HepG2 (cell line): ENCODE results near the gene CTSS. TPM values are rescaled to one million over a fixed set of nuclear protein-coding genes. Genes with fewer than 3 reads are reported as not detected.

Experiments used
- ATAC-seq: fragments of 200-7000 bp; cut with Tn5 transposase; 3 replicates; pipeline ENCODE4 v1.9.1; 2020; ENCODE audit warnings: mild to moderate bottlenecking, moderate library complexity
- BruUV-seq: library from RNA; stranded (reverse); fragments of 400-500 nt; replicated peaks from 2 replicates; lab custom pipeline; 2021; lab: Mats Ljungman, UMichigan
- CTCF ChIA-PET: fragments of 300-600 bp; formaldehyde crosslinking; extraction: SDS; loops from one replicate; lab custom pipeline; 2021; ENCODE audit warnings: low total read pairs, inconsistent platforms, low intra/inter-chr PET ratio; lab: Yijun Ruan, JAX
- POLR2A ChIA-PET: fragments of 350-600 bp; sonication (Branson Sonifier 250); formaldehyde crosslinking; loops from one replicate; lab custom pipeline; 2020; ENCODE audit warnings: antibody characterized with exemption, inconsistent platforms; lab: Yijun Ruan, JAX
- DNase-seq: peaks from one replicate; pipeline ENCODE4 v3.0.0-alpha.2; 2015; ENCODE audit warnings: low spot score
- FAIRE-seq: peaks from 3 replicates; lab custom pipeline; 2011; peaks lifted over from hg19 to GRCh38; lab: Jason Lieb, UNC
- H2AFZ ChIP-seq: one replicate; pipeline ENCODE4 v1.6.1; 2011; ENCODE audit warnings: low read length, inconsistent platforms
- H3K27ac ChIP-seq: fragments of 300-600 bp; 3 replicates; pipeline ENCODE4 v1.8.0; 2011; ENCODE audit warnings: mixed run types, mild to moderate bottlenecking, mixed read lengths, low read length, inconsistent platforms; ENCODE audit not compliant: insufficient read depth; ENCODE audit errors: extremely low read length
- H3K27me3 ChIP-seq, 2 experiments: fragments of 200-600 bp in 1 of 2; 2 replicates in 1 of 2; 3 replicates in 1 of 2; pipeline versions ENCODE4 v1.6.0 to v1.8.0; 2011; ENCODE audit warnings: low read length in 2 of 2, mild to moderate bottlenecking in 2 of 2, moderate library complexity in 2 of 2, inconsistent platforms in 1 of 2; ENCODE audit not compliant: insufficient read depth in 2 of 2, control insufficient read depth in 1 of 2
- H3K36me3 ChIP-seq, 2 experiments: fragments of 200-600 bp in 1 of 2; replicated peaks in 1 of 2; 2 replicates in 1 of 2; 3 replicates in 1 of 2; pipeline versions ENCODE4 v1.5.1 to v1.8.0; 2011; ENCODE audit warnings: low read length in 2 of 2, inconsistent platforms in 1 of 2; ENCODE audit not compliant: insufficient read depth in 2 of 2, control insufficient read depth in 1 of 2
- H3K4me1 ChIP-seq: 2 replicates; pipeline ENCODE4 v1.5.1; 2012; ENCODE audit warnings: low read length, inconsistent platforms; ENCODE audit not compliant: insufficient read depth
- H3K4me2 ChIP-seq: 2 replicates; pipeline ENCODE4 v1.6.0; 2011; ENCODE audit warnings: low read depth, low read length, inconsistent platforms
- H3K4me3 ChIP-seq, 3 experiments: fragments of 200-600 bp in 1 of 3; sonication (generic), shearing (Covaris generic) in 1 of 3; replicated peaks in 1 of 3; 2 replicates each; pipeline ENCODE4 v1.5.1; 2011 to 2016; ENCODE audit warnings: low read length in 3 of 3, inconsistent platforms in 2 of 3, low read depth in 2 of 3, mild to moderate bottlenecking in 2 of 3, control low read depth in 1 of 3, mixed read lengths in 1 of 3; ENCODE audit not compliant: insufficient read depth in 1 of 3
- H3K79me2 ChIP-seq: one replicate; pipeline ENCODE4 v1.6.1; 2011; ENCODE audit warnings: low read length, inconsistent platforms; ENCODE audit not compliant: insufficient read depth
- H3K9ac ChIP-seq: 2 replicates; pipeline ENCODE4 v1.6.0; 2011; ENCODE audit warnings: mild to moderate bottlenecking, low read depth, low read length, inconsistent platforms; ENCODE audit not compliant: insufficient read depth
- H3K9me3 ChIP-seq: 2 replicates; pipeline ENCODE4 v1.5.1; 2012; ENCODE audit warnings: mild to moderate bottlenecking, low read length
- H4K20me1 ChIP-seq: 2 replicates; pipeline ENCODE4 v1.6.0; 2011; ENCODE audit warnings: inconsistent platforms, mild to moderate bottlenecking, low read length, moderate library complexity; ENCODE audit not compliant: insufficient read depth
- ELF4 ChIP-seq: sonication (generic); formaldehyde crosslinking; IDR thresholded peaks from 2 replicates; pipeline ENCODE4 v1.5.0; 2020; ENCODE audit warnings: missing genetic modification reagents, mild to moderate bottlenecking, moderate library complexity, borderline replicate concordance
- IRF2 ChIP-seq: IDR thresholded peaks from 2 replicates; pipeline ENCODE4 v1.6.1; 2018; ENCODE audit warnings: missing genetic modification reagents, missing compliant biosample characterization
- NR3C1 ChIP-seq: sonication (generic); formaldehyde crosslinking; IDR thresholded peaks from 2 replicates; pipeline ENCODE4 v1.4.0; 2020; ENCODE audit warnings: missing genetic modification reagents
- PAWR ChIP-seq: sonication (generic); formaldehyde crosslinking; IDR thresholded peaks from 2 replicates; pipeline ENCODE4 v1.4.0; 2020; ENCODE audit warnings: missing genetic modification reagents, mild to moderate bottlenecking, borderline replicate concordance
- PHF8 ChIP-seq: sonication (generic); formaldehyde crosslinking; IDR thresholded peaks from 2 replicates; pipeline ENCODE4 v1.5.0; 2020; ENCODE audit warnings: missing genetic modification reagents
- POLR2G ChIP-seq: fragments of 200-400 bp; formaldehyde crosslinking; IDR thresholded peaks from 2 replicates; pipeline ENCODE4 v1.6.1; 2018; ENCODE audit warnings: mild to moderate bottlenecking, low read depth, low read length, moderate library complexity
- RARA ChIP-seq: IDR thresholded peaks from 2 replicates; pipeline ENCODE4 v1.6.1; 2016; ENCODE audit warnings: missing genetic modification reagents, missing compliant biosample characterization
- SYNCRIP ChIP-seq: fragments of 200-400 bp; formaldehyde crosslinking; IDR thresholded peaks from 2 replicates; pipeline ENCODE4 v1.6.1; 2018; ENCODE audit warnings: mild to moderate bottlenecking, low read depth, low read length; ENCODE audit not compliant: insufficient read depth
- XRCC5 ChIP-seq: fragments of 200-400 bp; formaldehyde crosslinking; optimal IDR thresholded peaks from 2 replicates; pipeline ENCODE3; 2017; ENCODE audit warnings: mild to moderate bottlenecking, low read length
- YY1 ChIP-seq: IDR thresholded peaks from 2 replicates; pipeline ENCODE4 v1.6.1; 2011; ENCODE audit warnings: low read length, low read depth, moderate library complexity, mild to moderate bottlenecking; ENCODE audit not compliant: insufficient read depth, insufficient replicate concordance
- ZNF138 ChIP-seq: sonication (generic); formaldehyde crosslinking; IDR thresholded peaks from 2 replicates; pipeline ENCODE4 v1.5.0; 2020; ENCODE audit warnings: mild to moderate bottlenecking, low read depth, missing genetic modification reagents
- ZNF234 ChIP-seq: sonication (generic); formaldehyde crosslinking; conservative IDR thresholded peaks from 2 replicates; pipeline ENCODE4 v1.5.1; 2020; ENCODE audit warnings: mild to moderate bottlenecking, missing genetic modification reagents
- ZNF44 ChIP-seq: sonication (generic); formaldehyde crosslinking; IDR thresholded peaks from 2 replicates; pipeline ENCODE4 v1.5.1; 2020; ENCODE audit warnings: mild to moderate bottlenecking, missing genetic modification reagents
- ZNF501 ChIP-seq: sonication (generic); formaldehyde crosslinking; IDR thresholded peaks from 2 replicates; pipeline ENCODE4 v1.5.1; 2020; ENCODE audit warnings: mild to moderate bottlenecking, moderate library complexity, missing genetic modification reagents
- WGBS: methylation state at CpG from one replicate; pipeline ENCODE4 v1.1.6; 2017; ENCODE audit warnings: low lambda C conversion rate; 5-methylcytosine and 5-hydroxymethylcytosine counted together
- in situ Hi-C: cut with HindIII; loops from 2 replicates; pipeline ENCODE4 v1.10.0; 2017; ENCODE audit warnings: low pct_unique_long_range_greater_than_20kb; ENCODE audit not compliant: extremely low pct_ligation_motif_present
- intact Hi-C: fragments of 100-400 bp; cut with micrococcal nuclease; formaldehyde crosslinking; loops from one replicate; pipeline ENCODE4 v1.10.0; 2022; ENCODE audit not compliant: unreplicated experiment
- polyA plus RNA-seq, 8 experiments: library from polyadenylated mRNA; depleted of rRNA in 3 of 8; stranded (reverse) in 7 of 8; unstranded in 1 of 8; fragments of >200 nt; fragmentation: Illumina TruSeq in 4 of 8; extraction: Trizol in 4 of 8; gene quantifications; 2 replicates each; pipeline versions ENCODE4 v1.2.1 to v1.2.3, GENCODE V29; 2011 to 2016; ENCODE audit warnings: low read depth in 4 of 8, missing spikeins in 1 of 8, mixed read lengths in 1 of 8; ENCODE audit not compliant: insufficient read depth in 1 of 8
- total RNA-seq, 5 experiments: library from RNA; depleted of rRNA; stranded (reverse); fragments of >200 nt; fragmentation: Illumina TruSeq; extraction: Trizol; gene quantifications; 2 replicates each; pipeline ENCODE4 v1.2.3, GENCODE V29; 2016; ENCODE audit warnings: low read depth in 1 of 5
- TF ChIP-seq, protein P1 (sequence below): sonication (generic); formaldehyde crosslinking; IDR thresholded peaks from 2 replicates; pipeline ENCODE4 v1.8.0; 2022; ENCODE audit warnings: low read depth, missing genetic modification reagents
- TF ChIP-seq, protein P2 (sequence below): sonication (generic); formaldehyde crosslinking; IDR thresholded peaks from 2 replicates; pipeline ENCODE4 v1.9.0; 2021; ENCODE audit warnings: missing genetic modification reagents, borderline replicate concordance
- TF ChIP-seq, protein P3 (sequence below): sonication (generic); formaldehyde crosslinking; IDR thresholded peaks from 2 replicates; pipeline ENCODE4 v1.5.1; 2020; ENCODE audit warnings: missing genetic modification reagents, mild to moderate bottlenecking, borderline replicate concordance
- TF ChIP-seq, protein P4 (sequence below): IDR thresholded peaks from 2 replicates; pipeline ENCODE4 v1.6.1; 2012; ENCODE audit warnings: low read length, improper control_type of control experiment

The CTSS gene
- total and polyA plus RNA-seq, 2 of the 13 experiments (the other 11 are each of a cell fraction or from before 2014, with no cell fraction given) = 0.33 to 1.0 TPM

DNA sequence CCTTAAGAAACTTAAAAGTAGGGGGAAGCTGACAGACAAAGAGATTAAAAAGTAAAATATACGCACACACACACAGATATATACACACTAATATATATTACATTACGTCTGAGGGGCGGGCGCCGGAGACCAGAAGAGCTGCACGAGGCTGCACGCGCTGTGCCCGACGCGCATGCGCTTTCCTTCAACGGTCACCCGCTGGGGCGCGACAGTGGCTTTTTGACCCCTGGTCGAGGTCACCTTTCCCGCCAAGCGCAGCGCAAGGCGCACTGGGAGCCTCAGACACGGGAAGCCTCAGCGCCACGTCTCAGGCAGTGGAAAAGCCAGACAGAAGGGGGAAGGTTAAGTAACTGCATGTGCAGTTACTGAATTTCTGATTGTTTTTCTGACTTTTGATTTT is 44.9 kb downstream of the CTSS start, which contains the start of gene HORMAD1:
Gene HORMAD1, minus strand, starts transcription at position 193 of the 400 bp plus-strand sequence. CDS start 1,390 bp downstream, outside the sequence.
- Histone ChIP-seq H3K9ac (no peak within 1 kb of the TSS), H2AFZ (no peak within 1 kb of the TSS), H3K4me2 (no peak within 1 kb of the TSS), H3K9me3 (no peaks in the 10 kb centered on the region), H4K20me1 (no peaks in the 10 kb centered on the region), H3K27me3 (no peaks in the 10 kb centered on the region; a peak in 2 of 5 replicates), H3K27ac (no peak within 1 kb of the TSS), H3K4me3 (no peak within 1 kb of the TSS), H3K79me2 (no peaks in the 10 kb centered on the region), H3K36me3 (no peaks in the 10 kb centered on the region), H3K4me1 (no peaks in the 10 kb centered on the region)
- ChIA-PET POLR2A (no interaction called here), CTCF (no interaction called here)
- 86% methylated on average over 24 of the region's 24 CpGs for WGBS
- TF ChIP-seq, protein P1, sequence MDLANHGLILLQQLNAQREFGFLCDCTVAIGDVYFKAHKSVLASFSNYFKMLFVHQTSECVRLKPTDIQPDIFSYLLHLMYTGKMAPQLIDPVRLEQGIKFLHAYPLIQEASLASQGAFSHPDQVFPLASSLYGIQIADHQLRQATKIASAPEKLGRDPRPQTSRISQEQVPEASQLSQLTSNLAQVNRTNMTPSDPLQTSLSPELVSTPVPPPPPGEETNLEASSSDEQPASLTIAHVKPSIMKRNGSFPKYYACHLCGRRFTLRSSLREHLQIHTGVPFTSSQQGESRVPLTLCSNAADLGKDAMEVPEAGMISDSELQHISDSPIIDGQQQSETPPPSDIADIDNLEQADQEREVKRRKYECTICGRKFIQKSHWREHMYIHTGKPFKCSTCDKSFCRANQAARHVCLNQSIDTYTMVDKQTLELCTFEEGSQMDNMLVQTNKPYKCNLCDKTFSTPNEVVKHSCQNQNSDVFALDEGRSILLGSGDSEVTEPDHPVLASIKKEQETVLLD (CRISPR knock-in tag) = no peak
- TF ChIP-seq SYNCRIP = no peak
- TF ChIP-seq, protein P2, sequence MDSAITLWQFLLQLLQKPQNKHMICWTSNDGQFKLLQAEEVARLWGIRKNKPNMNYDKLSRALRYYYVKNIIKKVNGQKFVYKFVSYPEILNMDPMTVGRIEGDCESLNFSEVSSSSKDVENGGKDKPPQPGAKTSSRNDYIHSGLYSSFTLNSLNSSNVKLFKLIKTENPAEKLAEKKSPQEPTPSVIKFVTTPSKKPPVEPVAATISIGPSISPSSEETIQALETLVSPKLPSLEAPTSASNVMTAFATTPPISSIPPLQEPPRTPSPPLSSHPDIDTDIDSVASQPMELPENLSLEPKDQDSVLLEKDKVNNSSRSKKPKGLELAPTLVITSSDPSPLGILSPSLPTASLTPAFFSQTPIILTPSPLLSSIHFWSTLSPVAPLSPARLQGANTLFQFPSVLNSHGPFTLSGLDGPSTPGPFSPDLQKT (CRISPR knock-in tag) = no peak
- no peak for TF ChIP-seq ELF4 (CRISPR knock-in tag)
- no peak for TF ChIP-seq XRCC5
- no peak for TF ChIP-seq PHF8 (CRISPR knock-in tag)
- no peak for TF ChIP-seq ZNF234 (CRISPR knock-in tag)
- TF ChIP-seq NR3C1 (CRISPR knock-in tag) = no peak
- TF ChIP-seq, protein P3, sequence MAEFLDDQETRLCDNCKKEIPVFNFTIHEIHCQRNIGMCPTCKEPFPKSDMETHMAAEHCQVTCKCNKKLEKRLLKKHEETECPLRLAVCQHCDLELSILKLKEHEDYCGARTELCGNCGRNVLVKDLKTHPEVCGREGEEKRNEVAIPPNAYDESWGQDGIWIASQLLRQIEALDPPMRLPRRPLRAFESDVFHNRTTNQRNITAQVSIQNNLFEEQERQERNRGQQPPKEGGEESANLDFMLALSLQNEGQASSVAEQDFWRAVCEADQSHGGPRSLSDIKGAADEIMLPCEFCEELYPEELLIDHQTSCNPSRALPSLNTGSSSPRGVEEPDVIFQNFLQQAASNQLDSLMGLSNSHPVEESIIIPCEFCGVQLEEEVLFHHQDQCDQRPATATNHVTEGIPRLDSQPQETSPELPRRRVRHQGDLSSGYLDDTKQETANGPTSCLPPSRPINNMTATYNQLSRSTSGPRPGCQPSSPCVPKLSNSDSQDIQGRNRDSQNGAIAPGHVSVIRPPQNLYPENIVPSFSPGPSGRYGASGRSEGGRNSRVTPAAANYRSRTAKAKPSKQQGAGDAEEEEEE (CRISPR knock-in tag) = no peak
- TF ChIP-seq, protein P4, sequence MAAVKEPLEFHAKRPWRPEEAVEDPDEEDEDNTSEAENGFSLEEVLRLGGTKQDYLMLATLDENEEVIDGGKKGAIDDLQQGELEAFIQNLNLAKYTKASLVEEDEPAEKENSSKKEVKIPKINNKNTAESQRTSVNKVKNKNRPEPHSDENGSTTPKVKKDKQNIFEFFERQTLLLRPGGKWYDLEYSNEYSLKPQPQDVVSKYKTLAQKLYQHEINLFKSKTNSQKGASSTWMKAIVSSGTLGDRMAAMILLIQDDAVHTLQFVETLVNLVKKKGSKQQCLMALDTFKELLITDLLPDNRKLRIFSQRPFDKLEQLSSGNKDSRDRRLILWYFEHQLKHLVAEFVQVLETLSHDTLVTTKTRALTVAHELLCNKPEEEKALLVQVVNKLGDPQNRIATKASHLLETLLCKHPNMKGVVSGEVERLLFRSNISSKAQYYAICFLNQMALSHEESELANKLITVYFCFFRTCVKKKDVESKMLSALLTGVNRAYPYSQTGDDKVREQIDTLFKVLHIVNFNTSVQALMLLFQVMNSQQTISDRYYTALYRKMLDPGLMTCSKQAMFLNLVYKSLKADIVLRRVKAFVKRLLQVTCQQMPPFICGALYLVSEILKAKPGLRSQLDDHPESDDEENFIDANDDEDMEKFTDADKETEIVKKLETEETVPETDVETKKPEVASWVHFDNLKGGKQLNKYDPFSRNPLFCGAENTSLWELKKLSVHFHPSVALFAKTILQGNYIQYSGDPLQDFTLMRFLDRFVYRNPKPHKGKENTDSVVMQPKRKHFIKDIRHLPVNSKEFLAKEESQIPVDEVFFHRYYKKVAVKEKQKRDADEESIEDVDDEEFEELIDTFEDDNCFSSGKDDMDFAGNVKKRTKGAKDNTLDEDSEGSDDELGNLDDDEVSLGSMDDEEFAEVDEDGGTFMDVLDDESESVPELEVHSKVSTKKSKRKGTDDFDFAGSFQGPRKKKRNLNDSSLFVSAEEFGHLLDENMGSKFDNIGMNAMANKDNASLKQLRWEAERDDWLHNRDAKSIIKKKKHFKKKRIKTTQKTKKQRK = no peak
- TF ChIP-seq IRF2 (CRISPR knock-in tag) = no peak
- no peak for TF ChIP-seq YY1
- no peak for TF ChIP-seq ZNF501 (CRISPR knock-in tag)
- TF ChIP-seq POLR2G = no peak
- no peak for TF ChIP-seq ZNF138 (CRISPR knock-in tag)
- TF ChIP-seq ZNF44 = no peak
- TF ChIP-seq RARA (CRISPR knock-in tag) = no peak
- no peak for TF ChIP-seq PAWR (CRISPR knock-in tag)
- ATAC-seq = no peak
- BruUV-seq = no TSS peak
- no peak for FAIRE-seq
- DNase-seq = no peak
- intact Hi-C loops = no loop called here
- in situ Hi-C loops = no loop called here
